Loucy (cell line): ENCODE results near the gene OSBPL3.
A peak's percentile ranks its signal among the peaks of the same experiment; 100 is the strongest.

Experiments used
- H2AFZ ChIP-seq: fragments of 200-600 bp; sonication (generic); 2 replicates; pipeline ENCODE4 v1.6.0; 2016; ENCODE audit warnings: antibody characterized with exemption, mild to moderate bottlenecking, low read length, moderate library complexity
- H3F3A ChIP-seq: fragments of 200-600 bp; 2 replicates; pipeline ENCODE4 v1.6.0; 2016; ENCODE audit warnings: antibody characterized with exemption, low read depth, mild to moderate bottlenecking
- H3K27me3 ChIP-seq: fragments of 200-600 bp; sonication (generic); 2 replicates; pipeline ENCODE4 v1.6.1; 2014; ENCODE audit warnings: low read length, mild to moderate bottlenecking; ENCODE audit not compliant: insufficient read depth, poor library complexity, severe bottlenecking
- H3K36me3 ChIP-seq: fragments of 200-600 bp; sonication (generic); 2 replicates; pipeline ENCODE4 v1.6.1; 2016; ENCODE audit warnings: low read length; ENCODE audit not compliant: insufficient read depth
- H3K4me1 ChIP-seq: fragments of 200-600 bp; sonication (generic); 2 replicates; pipeline ENCODE4 v1.5.1; 2014; ENCODE audit warnings: low read length, mild to moderate bottlenecking; ENCODE audit not compliant: insufficient read depth, poor library complexity, severe bottlenecking
- H3K4me2 ChIP-seq: fragments of 200-600 bp; sonication (generic); 2 replicates; pipeline ENCODE4 v1.6.0; 2014; ENCODE audit warnings: antibody characterized with exemption, low read length, low read depth, mild to moderate bottlenecking; ENCODE audit not compliant: poor library complexity, severe bottlenecking
- H3K4me3 ChIP-seq: fragments of 200-600 bp; sonication (generic); 2 replicates; pipeline ENCODE4 v1.5.1; 2014; ENCODE audit warnings: low read length, mild to moderate bottlenecking, mixed read lengths; ENCODE audit not compliant: poor library complexity, severe bottlenecking
- H3K79me2 ChIP-seq: fragments of 200-600 bp; sonication (generic); 2 replicates; pipeline ENCODE4 v1.6.1; 2014; ENCODE audit warnings: low read length; ENCODE audit not compliant: insufficient read depth
- H3K9ac ChIP-seq: fragments of 200-600 bp; sonication (generic); 2 replicates; pipeline ENCODE4 v1.6.0; 2014; ENCODE audit warnings: mild to moderate bottlenecking, low read depth, low read length, moderate library complexity; ENCODE audit not compliant: poor library complexity, severe bottlenecking
- H3K9me2 ChIP-seq: fragments of 200-600 bp; sonication (generic); replicated peaks from 2 replicates; pipeline ENCODE4 v1.6.1; 2016; ENCODE audit warnings: low read depth, low read length, mixed read lengths
- H3K9me3 ChIP-seq: fragments of 200-600 bp; sonication (generic); 2 replicates; pipeline ENCODE4 v1.6.1; 2014; ENCODE audit warnings: mild to moderate bottlenecking, antibody characterized with exemption, low read length, low read depth; ENCODE audit not compliant: insufficient read depth
- H4K20me1 ChIP-seq: fragments of 200-600 bp; sonication (generic); 2 replicates; pipeline ENCODE4 v1.6.0; 2014; ENCODE audit warnings: antibody characterized with exemption, low read length, mild to moderate bottlenecking; ENCODE audit not compliant: insufficient read depth, poor library complexity, severe bottlenecking
- CTCF ChIP-seq: fragments of 200-600 bp; sonication (generic); conservative IDR thresholded peaks from 2 replicates; pipeline ENCODE4 v1.5.1; 2014; ENCODE audit warnings: mild to moderate bottlenecking, antibody characterized with exemption, low read length
- EZH2phosphoT487 ChIP-seq: fragments of 200-600 bp; IDR thresholded peaks from 2 replicates; pipeline ENCODE4 v1.6.1; 2018; ENCODE audit warnings: antibody characterized with exemption, mild to moderate bottlenecking, moderate library complexity, borderline replicate concordance

The OSBPL3 gene

GRCh38 chr7:24842029-24842428 is 137.9 kb downstream of the OSBPL3 start:
- H3K4me2 ChIP-seq: no peak overlapping the region
- peaks cover 2% of the 10 kb centered on the region for H3K4me1 ChIP-seq
- H3K27me3 ChIP-seq: no peaks in the 10 kb centered on the region
- no peak overlapping the region for H3K9ac ChIP-seq
- no peaks in the 10 kb centered on the region for H3K9me3 ChIP-seq
- H3K79me2 ChIP-seq: no peaks in the 10 kb centered on the region
- no peaks in the 10 kb centered on the region for H3K9me2 ChIP-seq
- H4K20me1 ChIP-seq: no peaks in the 10 kb centered on the region
- no peak overlapping the region for H2AFZ ChIP-seq
- no peak overlapping the region for H3K4me3 ChIP-seq
- peaks cover 8% of the 10 kb centered on the region; the same call in 1 of the 2 replicates for H3K36me3 ChIP-seq
- TF ChIP-seq EZH2phosphoT487 (no peak), CTCF (no peak)
- no peaks in the 10 kb centered on the region for H3F3A ChIP-seq

GRCh38 chr7:24840563-24840962 is 139.4 kb downstream of the OSBPL3 start:
- Histone ChIP-seq H3K4me1 (peaks cover 16% of the 10 kb centered on the region), H3K4me2 (no peak overlapping the region), H2AFZ (no peak overlapping the region), H3K9ac (no peak overlapping the region), H4K20me1 (no peaks in the 10 kb centered on the region), H3K9me2 (no peaks in the 10 kb centered on the region), H3K36me3 (peaks cover 8% of the 10 kb centered on the region; the same call in 1 of the 2 replicates), H3F3A (no peaks in the 10 kb centered on the region), H3K79me2 (no peaks in the 10 kb centered on the region), H3K9me3 (no peaks in the 10 kb centered on the region), H3K4me3 (no peak overlapping the region), H3K27me3 (no peaks in the 10 kb centered on the region)
- TF ChIP-seq EZH2phosphoT487 (no peak), CTCF (no peak)

- TF ChIP-seq CTCF (no peak), EZH2phosphoT487 (no peak)
- H3K4me3 ChIP-seq: no peak overlapping the region
- H3K27me3 ChIP-seq: no peaks in the 10 kb centered on the region
- H3F3A ChIP-seq: no peaks in the 10 kb centered on the region
- no peaks in the 10 kb centered on the region for H3K9me3 ChIP-seq
- no peaks in the 10 kb centered on the region for H4K20me1 ChIP-seq
- H3K36me3 ChIP-seq: peaks cover 13% of the 10 kb centered on the region; the same call in 1 of the 2 replicates
- no peaks in the 10 kb centered on the region for H3K79me2 ChIP-seq
- H3K4me1 ChIP-seq: peaks cover 18% of the 10 kb centered on the region
- H3K9me2 ChIP-seq: no peaks in the 10 kb centered on the region
- no peak overlapping the region for H2AFZ ChIP-seq
- H3K4me2 ChIP-seq: peak overlapping the region; percentile 14
- no peak overlapping the region for H3K9ac ChIP-seq
These were observed 143.9 kb downstream of the OSBPL3 start for GRCh38 chr7:24836084-24836483.
